DOHH2 (cell line): Measurements from ENCODE around the gene MCC.

Source experiments
- H3F3A ChIP-seq: fragments of 200-600 bp; sonication (generic), shearing (Covaris generic); 2 replicates; pipeline ENCODE4 v1.6.0; 2016; ENCODE audit warnings: antibody characterized with exemption, mild to moderate bottlenecking; ENCODE audit not compliant: control insufficient read depth, insufficient read depth
- H3K27ac ChIP-seq: fragments of 200-600 bp; sonication (generic); 2 replicates; pipeline ENCODE4 v1.5.1; 2014; ENCODE audit warnings: low read depth, mild to moderate bottlenecking, low read length, moderate library complexity
- H3K27me3 ChIP-seq: fragments of 200-600 bp; sonication (generic); 2 replicates; pipeline ENCODE4 v1.6.1; 2014; ENCODE audit warnings: mild to moderate bottlenecking, low read length, mixed read lengths; ENCODE audit not compliant: control insufficient read depth
- H3K36me3 ChIP-seq: fragments of 200-600 bp; sonication (generic); 2 replicates; pipeline ENCODE4 v1.6.1; 2014; ENCODE audit warnings: mild to moderate bottlenecking, low read length, moderate library complexity, mixed read lengths; ENCODE audit not compliant: control insufficient read depth
- H3K4me1 ChIP-seq: fragments of 200-600 bp; sonication (generic); 2 replicates; pipeline ENCODE4 v1.6.1; 2014; ENCODE audit warnings: mild to moderate bottlenecking, low read length, mixed read lengths; ENCODE audit not compliant: control insufficient read depth
- H3K4me2 ChIP-seq: fragments of 200-600 bp; sonication (generic); 2 replicates; pipeline ENCODE4 v1.6.0; 2014; ENCODE audit warnings: mild to moderate bottlenecking, low read length, moderate library complexity
- H3K4me3 ChIP-seq: fragments of 200-600 bp; sonication (generic); 2 replicates; pipeline ENCODE4 v1.5.1; 2014; ENCODE audit warnings: mild to moderate bottlenecking, low read length, mixed read lengths
- H3K79me2 ChIP-seq: fragments of 200-600 bp; sonication (generic); 2 replicates; pipeline ENCODE4 v1.6.1; 2014; ENCODE audit warnings: mild to moderate bottlenecking, low read length, mixed read lengths; ENCODE audit not compliant: control insufficient read depth
- H3K9me2 ChIP-seq: fragments of 200-600 bp; sonication (generic); replicated peaks from 2 replicates; pipeline ENCODE4 v1.6.1; 2014; ENCODE audit warnings: mild to moderate bottlenecking, low read length, mixed read lengths; ENCODE audit not compliant: control insufficient read depth
- H3K9me3 ChIP-seq: fragments of 200-600 bp; sonication (generic); 2 replicates; pipeline ENCODE4 v1.6.1; 2014; ENCODE audit warnings: antibody characterized with exemption, low read length, mixed read lengths; ENCODE audit not compliant: control insufficient read depth, insufficient read depth
- H4K20me1 ChIP-seq: fragments of 200-600 bp; sonication (generic); 2 replicates; pipeline ENCODE4 v1.6.0; 2014; ENCODE audit warnings: low read depth, mild to moderate bottlenecking, antibody characterized with exemption, low read length, moderate library complexity; ENCODE audit not compliant: control insufficient read depth, insufficient read depth
- EZH2phosphoT487 ChIP-seq: fragments of 200-600 bp; sonication (generic); IDR thresholded peaks from 2 replicates; pipeline ENCODE4 v1.6.1; 2017; ENCODE audit warnings: borderline replicate concordance, mild to moderate bottlenecking, antibody characterized with exemption, low read length, moderate library complexity, mixed read lengths
- TF ChIP-seq, protein P1 (sequence below): fragments of 200-600 bp; sonication (generic); IDR thresholded peaks from one replicate; pipeline ENCODE4 v1.5.1; 2014; ENCODE audit warnings: antibody characterized with exemption, mild to moderate bottlenecking, low read depth, low read length; ENCODE audit not compliant: poor library complexity, severe bottlenecking

MCC gene

DNA sequence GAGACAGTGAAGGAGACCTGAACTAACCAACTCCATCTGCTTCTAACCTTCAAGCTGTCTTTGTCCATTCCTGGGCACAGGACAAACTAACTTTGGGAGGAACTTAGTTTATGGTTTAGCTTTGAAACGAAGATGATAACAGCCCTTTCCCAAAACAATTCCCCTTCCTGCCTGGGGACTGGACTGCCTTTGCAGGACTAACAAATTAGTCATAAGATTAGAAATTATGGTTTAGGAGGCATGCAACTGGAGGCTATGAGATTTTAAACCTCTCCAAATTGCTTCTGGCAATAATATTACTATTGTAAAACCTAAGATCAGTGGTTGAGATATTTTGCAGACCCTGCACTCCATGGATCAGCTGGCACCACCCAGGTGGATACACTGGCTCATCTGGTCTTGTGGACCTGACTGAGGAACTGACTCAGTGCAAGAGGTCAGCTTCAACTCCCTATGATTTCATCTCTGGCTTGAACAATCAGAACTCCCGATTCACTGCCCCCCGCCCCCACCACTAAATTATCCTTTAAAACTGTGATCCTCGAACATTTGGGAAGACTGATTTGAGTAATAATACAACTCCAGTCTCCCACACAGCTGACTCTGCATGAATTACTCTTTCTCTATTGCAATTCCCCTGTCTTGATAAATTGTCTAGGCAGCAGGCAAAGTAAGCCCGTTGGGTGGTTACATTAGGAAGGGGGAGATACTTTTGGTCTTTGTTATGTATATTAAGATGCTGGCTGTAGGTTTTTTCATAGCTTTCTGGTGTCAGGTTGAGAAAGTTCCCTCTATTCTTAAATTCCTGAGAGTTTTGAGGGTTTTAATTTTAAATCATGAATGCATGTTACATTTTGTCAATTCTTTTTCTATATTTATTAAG, 266.7 kb downstream of the MCC start:
- Histone ChIP-seq H3K9me2 (no peaks in the 10 kb centered on the region), H3K79me2 (no peaks in the 10 kb centered on the region), H3F3A (no peaks in the 10 kb centered on the region), H3K36me3 (no peaks in the 10 kb centered on the region), H3K4me1 (no peaks in the 10 kb centered on the region), H3K27me3 (no peaks in the 10 kb centered on the region), H3K4me3 (no peak overlapping the region), H3K9me3 (no peaks in the 10 kb centered on the region), H3K4me2 (no peak overlapping the region), H4K20me1 (no peaks in the 10 kb centered on the region), H3K27ac (no peak overlapping the region)
- no peak for TF ChIP-seq EZH2phosphoT487
- TF ChIP-seq, protein P1, sequence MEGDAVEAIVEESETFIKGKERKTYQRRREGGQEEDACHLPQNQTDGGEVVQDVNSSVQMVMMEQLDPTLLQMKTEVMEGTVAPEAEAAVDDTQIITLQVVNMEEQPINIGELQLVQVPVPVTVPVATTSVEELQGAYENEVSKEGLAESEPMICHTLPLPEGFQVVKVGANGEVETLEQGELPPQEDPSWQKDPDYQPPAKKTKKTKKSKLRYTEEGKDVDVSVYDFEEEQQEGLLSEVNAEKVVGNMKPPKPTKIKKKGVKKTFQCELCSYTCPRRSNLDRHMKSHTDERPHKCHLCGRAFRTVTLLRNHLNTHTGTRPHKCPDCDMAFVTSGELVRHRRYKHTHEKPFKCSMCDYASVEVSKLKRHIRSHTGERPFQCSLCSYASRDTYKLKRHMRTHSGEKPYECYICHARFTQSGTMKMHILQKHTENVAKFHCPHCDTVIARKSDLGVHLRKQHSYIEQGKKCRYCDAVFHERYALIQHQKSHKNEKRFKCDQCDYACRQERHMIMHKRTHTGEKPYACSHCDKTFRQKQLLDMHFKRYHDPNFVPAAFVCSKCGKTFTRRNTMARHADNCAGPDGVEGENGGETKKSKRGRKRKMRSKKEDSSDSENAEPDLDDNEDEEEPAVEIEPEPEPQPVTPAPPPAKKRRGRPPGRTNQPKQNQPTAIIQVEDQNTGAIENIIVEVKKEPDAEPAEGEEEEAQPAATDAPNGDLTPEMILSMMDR: no peak

DNA sequence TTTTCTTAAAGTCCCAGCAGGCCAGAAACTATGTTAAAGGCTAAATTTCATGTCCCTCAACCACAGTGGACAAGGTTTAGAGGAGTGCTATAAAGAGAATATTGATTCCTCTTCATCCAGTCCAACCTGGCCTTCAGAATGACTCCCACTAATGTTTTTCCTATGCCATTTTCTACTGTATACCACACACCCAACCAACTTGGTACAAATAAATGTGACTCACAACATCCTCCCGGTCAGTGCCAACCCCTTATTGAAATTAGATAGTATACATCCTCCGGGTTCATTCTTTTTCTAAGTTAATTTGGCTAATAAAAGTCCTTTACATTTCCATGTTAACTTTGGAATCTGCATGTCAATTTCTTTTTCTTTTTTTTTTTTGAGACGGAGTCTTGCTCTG, 268.6 kb downstream of the MCC start:
- Histone ChIP-seq H3K9me3 (no peaks in the 10 kb centered on the region), H3K4me3 (no peak overlapping the region), H3K4me2 (no peak overlapping the region), H3K79me2 (no peaks in the 10 kb centered on the region), H3K36me3 (no peaks in the 10 kb centered on the region), H3K9me2 (no peaks in the 10 kb centered on the region), H3F3A (no peaks in the 10 kb centered on the region), H3K27me3 (no peaks in the 10 kb centered on the region), H3K27ac (no peak overlapping the region), H4K20me1 (no peaks in the 10 kb centered on the region), H3K4me1 (no peaks in the 10 kb centered on the region)
- TF ChIP-seq, protein P1: no peak
- no peak for TF ChIP-seq EZH2phosphoT487

DNA sequence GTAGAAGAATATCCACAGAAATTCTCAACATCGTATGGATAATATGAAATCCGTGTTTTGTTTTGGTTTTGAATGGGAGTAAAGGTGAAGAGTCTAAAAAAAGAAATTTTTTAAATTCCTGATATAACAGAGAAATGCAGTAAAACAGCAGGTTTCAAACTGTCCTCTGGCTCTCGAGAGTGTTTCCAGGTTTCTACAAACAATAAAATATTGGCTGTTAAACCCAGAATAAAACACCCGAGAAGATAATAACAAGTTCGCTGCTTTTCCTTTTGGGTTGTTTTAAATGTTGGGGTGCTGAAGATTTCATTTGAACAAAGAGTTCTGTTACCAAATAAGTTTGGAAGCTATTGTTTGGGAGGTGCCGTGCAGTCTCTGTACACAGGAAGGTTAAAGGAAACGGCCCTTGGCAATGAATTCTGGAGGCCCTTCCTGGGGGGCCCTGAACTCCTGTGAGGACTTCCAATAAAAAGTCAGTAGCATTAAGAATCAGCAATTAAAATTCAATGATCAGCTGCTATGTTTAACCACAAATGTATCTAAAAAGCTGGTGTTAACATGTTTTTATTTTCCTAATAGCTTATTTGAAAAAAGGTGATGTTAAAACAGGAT, 269.2 kb downstream of the MCC start:
- H4K20me1 ChIP-seq: no peaks in the 10 kb centered on the region
- no peaks in the 10 kb centered on the region for H3K79me2 ChIP-seq
- H3K27ac ChIP-seq: no peak overlapping the region
- no peak for TF ChIP-seq EZH2phosphoT487
- TF ChIP-seq, protein P1: no peak
- H3F3A ChIP-seq: no peaks in the 10 kb centered on the region
- H3K36me3 ChIP-seq: no peaks in the 10 kb centered on the region
- no peaks in the 10 kb centered on the region for H3K9me2 ChIP-seq
- no peaks in the 10 kb centered on the region for H3K4me1 ChIP-seq
- no peaks in the 10 kb centered on the region for H3K9me3 ChIP-seq
- no peak overlapping the region for H3K4me2 ChIP-seq
- H3K4me3 ChIP-seq: no peak overlapping the region
- H3K27me3 ChIP-seq: no peaks in the 10 kb centered on the region; the same call in 1 of the 2 replicates
